Measurements from ENCODE around the gene MAP3K2.

The MAP3K2 gene

DNA sequence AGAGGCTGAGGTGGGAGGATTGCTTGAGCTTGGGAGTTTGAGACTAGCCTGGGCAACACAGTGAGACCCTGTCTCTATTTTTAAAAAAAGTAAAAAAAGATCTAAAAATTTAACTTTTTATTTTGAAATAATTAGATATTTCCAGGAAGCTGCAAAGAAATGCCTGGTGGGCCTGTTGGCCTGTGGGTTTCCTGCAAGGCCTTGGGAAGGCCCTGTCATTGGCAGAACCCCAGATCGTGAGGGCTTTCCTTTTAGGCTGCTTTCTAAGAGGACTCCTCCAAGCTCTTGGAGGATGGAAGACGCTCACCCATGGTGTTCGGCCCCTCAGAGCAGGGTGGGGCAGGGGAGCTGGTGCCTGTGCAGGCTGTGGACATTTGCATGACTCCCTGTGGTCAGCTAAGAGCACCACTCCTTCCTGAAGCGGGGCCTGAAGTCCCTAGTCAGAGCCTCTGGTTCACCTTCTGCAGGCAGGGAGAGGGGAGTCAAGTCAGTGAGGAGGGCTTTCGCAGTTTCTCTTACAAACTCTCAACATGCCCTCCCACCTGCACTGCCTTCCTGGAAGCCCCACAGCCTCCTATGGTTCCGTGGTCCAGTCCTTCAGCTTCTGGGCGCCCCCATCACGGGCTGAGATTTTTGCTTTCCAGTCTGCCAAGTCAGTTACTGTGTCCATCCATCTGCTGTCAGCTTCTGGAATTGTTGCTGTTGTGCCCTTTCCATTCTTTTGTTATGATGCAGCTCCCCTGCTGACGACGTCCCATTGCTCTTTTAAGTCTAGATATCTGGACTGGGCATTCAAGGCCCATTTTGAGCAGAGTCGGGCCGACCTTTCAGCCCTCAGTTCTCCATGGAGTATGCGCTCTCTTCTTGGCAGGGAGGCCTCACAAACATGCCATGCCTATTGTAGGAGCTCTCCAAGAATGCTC is 37.1 kb upstream of the MAP3K2 start:
- no CpG with 5 or more reads among the region's 13 CpGs for WGBS, 2 donors (ENCODE audit: extremely low coverage in 2 of 2, insufficient read length in 2 of 2, insufficient replicate concordance in 1 of 2)
- peak overlapping the region; percentile 8 for H3K18ac ChIP-seq (ENCODE audit: low read length)
- no peak overlapping the region for H3K4me3 ChIP-seq (ENCODE audit: low read length in 2 of 2)

DNA sequence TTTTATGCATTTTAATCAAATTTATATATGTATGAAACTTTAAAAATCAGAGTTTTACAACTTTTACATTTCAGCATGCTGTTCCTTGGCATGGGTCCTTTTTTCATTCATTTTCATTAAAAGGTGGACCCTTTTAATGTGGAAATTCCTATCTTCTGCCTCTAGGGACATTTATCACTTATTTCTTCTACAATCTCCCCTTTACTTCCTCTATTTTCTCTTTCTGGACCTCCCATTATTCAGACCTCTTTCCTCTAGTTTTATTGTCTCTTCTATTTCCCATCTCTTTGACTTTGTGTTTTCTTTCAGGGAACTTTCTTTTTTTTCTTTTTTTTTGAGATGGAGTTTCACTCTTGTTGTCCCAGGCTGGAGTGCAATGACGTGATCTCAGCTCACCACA is 36.1 kb upstream of the MAP3K2 start:
- DNase-seq (ENCODE audit: low spot score) = no peak

More for the DNA sequence above, 37.1 kb upstream of the MAP3K2 start:
- Histone ChIP-seq H2BK5ac (ENCODE audit: low read length) (no peak overlapping the region), H4K8ac (ENCODE audit: low read depth, low read length) (no peak overlapping the region), H3K4me2 (ENCODE audit: insufficient read depth, low read length, poor library complexity, severe bottlenecking) (no peak overlapping the region), H3K9me3 (replicated peaks in 1 of 2; ENCODE audit: control insufficient read depth in 2 of 2, insufficient read depth in 1 of 2, low read depth in 1 of 2, low read length in 2 of 2) (no peaks in the 10 kb centered on the region), H3K79me1 (ENCODE audit: low read depth, low read length) (peaks cover 4% of the 10 kb centered on the region), H3K27ac (replicated peaks; ENCODE audit: low read length) (no peak overlapping the region), H4K91ac (ENCODE audit: low read depth, low read length, poor library complexity) (no peak overlapping the region), H3K14ac (ENCODE audit: low read length) (no peak overlapping the region), H2AFZ (ENCODE audit: low read length) (peak overlapping the region; percentile 3), H2BK12ac (ENCODE audit: low read length) (no peak overlapping the region), H3K36me3 (replicated peaks in 1 of 2; ENCODE audit: control insufficient read depth in 2 of 2, insufficient read depth in 2 of 2, low read length in 2 of 2) (no peaks in the 10 kb centered on the region), H2BK15ac (ENCODE audit: low read length) (no peak overlapping the region), H2AK5ac (ENCODE audit: low read depth, low read length) (no peak overlapping the region), H3K4me1 (ENCODE audit: control insufficient read depth in 2 of 2, insufficient read depth in 1 of 2, low read depth in 1 of 2, low read length in 2 of 2) (peaks cover 4 to 5% of the 10 kb centered on the region in 2 donors), H3K9ac (ENCODE audit: low read depth, low read length, poor library complexity) (no peak overlapping the region), H2BK120ac (ENCODE audit: low read depth, low read length) (no peak overlapping the region), H3K23ac (ENCODE audit: low read depth, low read length, poor library complexity) (no peak overlapping the region), H3K27me3 (ENCODE audit: control insufficient read depth in 3 of 3, insufficient read depth in 3 of 3, low read depth in 1 of 3, low read length in 3 of 3) (peaks cover 4 to 74% (median 19%) of the 10 kb centered on the region in 3 experiments), H3K4ac (ENCODE audit: low read length) (no peak overlapping the region)
- DNase-seq (ENCODE audit: low spot score) = no peak

DNA sequence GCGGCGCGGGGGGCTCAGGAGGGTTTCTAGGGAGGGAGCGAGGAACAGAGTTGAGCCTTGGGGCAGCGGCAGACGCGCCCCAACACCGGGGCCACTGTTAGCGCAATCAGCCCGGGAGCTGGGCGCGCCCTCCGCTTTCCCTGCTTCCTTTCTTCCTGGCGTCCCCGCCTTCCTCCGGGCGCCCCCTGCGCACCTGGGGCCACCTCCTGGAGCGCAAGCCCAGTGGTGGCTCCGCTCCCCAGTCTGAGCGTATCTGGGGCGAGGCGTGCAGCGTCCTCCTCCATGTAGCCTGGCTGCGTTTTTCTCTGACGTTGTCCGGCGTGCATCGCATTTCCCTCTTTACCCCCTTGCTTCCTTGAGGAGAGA is 35.7 kb upstream of the MAP3K2 start:
- H3K4me2 ChIP-seq (ENCODE audit: insufficient read depth, low read length, poor library complexity, severe bottlenecking) = peak overlapping the region; percentile 75

More for the DNA sequence above, 36.1 kb upstream of the MAP3K2 start:
- H3K4me1 ChIP-seq (ENCODE audit: control insufficient read depth in 2 of 2, insufficient read depth in 1 of 2, low read depth in 1 of 2, low read length in 2 of 2) = peaks cover 4 to 5% of the 10 kb centered on the region in 2 donors
- H2AFZ ChIP-seq (ENCODE audit: low read length) = no peak overlapping the region
- H2BK120ac ChIP-seq (ENCODE audit: low read depth, low read length) = no peak overlapping the region
- no peak overlapping the region for H2BK12ac ChIP-seq (ENCODE audit: low read length)
- no peak overlapping the region for H4K91ac ChIP-seq (ENCODE audit: low read depth, low read length, poor library complexity)
- no peak overlapping the region for H2BK5ac ChIP-seq (ENCODE audit: low read length)
- H3K79me1 ChIP-seq (ENCODE audit: low read depth, low read length) = peaks cover 4% of the 10 kb centered on the region
- WGBS, 2 donors (ENCODE audit: extremely low coverage in 2 of 2, insufficient read length in 2 of 2, insufficient replicate concordance in 1 of 2) = no CpG with 5 or more reads among the region's 1 CpG
- no peaks in the 10 kb centered on the region for H3K36me3 ChIP-seq (replicated peaks in 1 of 2; ENCODE audit: control insufficient read depth in 2 of 2, insufficient read depth in 2 of 2, low read length in 2 of 2)
- no peak overlapping the region for H2BK15ac ChIP-seq (ENCODE audit: low read length)
- no peaks in the 10 kb centered on the region for H3K9me3 ChIP-seq (replicated peaks in 1 of 2; ENCODE audit: control insufficient read depth in 2 of 2, insufficient read depth in 1 of 2, low read depth in 1 of 2, low read length in 2 of 2)
- no peak overlapping the region for H3K4ac ChIP-seq (ENCODE audit: low read length)
- H3K9ac ChIP-seq (ENCODE audit: low read depth, low read length, poor library complexity) = no peak overlapping the region
- H3K27ac ChIP-seq (replicated peaks; ENCODE audit: low read length) = no peak overlapping the region
- H3K4me2 ChIP-seq (ENCODE audit: insufficient read depth, low read length, poor library complexity, severe bottlenecking) = no peak overlapping the region
- no peak overlapping the region for H4K8ac ChIP-seq (ENCODE audit: low read depth, low read length)
- no peak overlapping the region for H3K18ac ChIP-seq (ENCODE audit: low read length)
- H3K23ac ChIP-seq (ENCODE audit: low read depth, low read length, poor library complexity) = no peak overlapping the region
- H3K4me3 ChIP-seq (ENCODE audit: low read length in 2 of 2) = no peak overlapping the region
- H3K27me3 ChIP-seq (ENCODE audit: control insufficient read depth in 3 of 3, insufficient read depth in 3 of 3, low read depth in 1 of 3, low read length in 3 of 3) = peaks cover 4 to 79% (median 19%) of the 10 kb centered on the region in 3 experiments
- H2AK5ac ChIP-seq (ENCODE audit: low read depth, low read length) = no peak overlapping the region
- no peak overlapping the region for H3K14ac ChIP-seq (ENCODE audit: low read length)

More for the DNA sequence above, 35.7 kb upstream of the MAP3K2 start:
- H2BK12ac ChIP-seq (ENCODE audit: low read length) = no peak overlapping the region
- no peak overlapping the region for H4K91ac ChIP-seq (ENCODE audit: low read depth, low read length, poor library complexity)
- no peak overlapping the region for H2BK120ac ChIP-seq (ENCODE audit: low read depth, low read length)
- H3K9me3 ChIP-seq (replicated peaks in 1 of 2; ENCODE audit: control insufficient read depth in 2 of 2, insufficient read depth in 1 of 2, low read depth in 1 of 2, low read length in 2 of 2) = no peaks in the 10 kb centered on the region
- no peak overlapping the region for H2AK5ac ChIP-seq (ENCODE audit: low read depth, low read length)
- no peak overlapping the region for H2BK5ac ChIP-seq (ENCODE audit: low read length)
- H3K9ac ChIP-seq (ENCODE audit: low read depth, low read length, poor library complexity) = peak overlapping the region; percentile 83
- no peak overlapping the region for H3K27ac ChIP-seq (replicated peaks; ENCODE audit: low read length)
- H3K4me3 ChIP-seq (ENCODE audit: low read length in 2 of 2) = peak overlapping the region in 1 of 2 donors; percentile 78
- peak overlapping the region; percentile 89 for H3K18ac ChIP-seq (ENCODE audit: low read length)
- peak overlapping the region; percentile 79 for H2AFZ ChIP-seq (ENCODE audit: low read length)
- H3K36me3 ChIP-seq (replicated peaks in 1 of 2; ENCODE audit: control insufficient read depth in 2 of 2, insufficient read depth in 2 of 2, low read length in 2 of 2) = no peaks in the 10 kb centered on the region
- peaks cover 4% of the 10 kb centered on the region for H3K79me1 ChIP-seq (ENCODE audit: low read depth, low read length)
- DNase-seq (ENCODE audit: low spot score) = no peak
- peaks cover 4 to 5% of the 10 kb centered on the region in 2 donors for H3K4me1 ChIP-seq (ENCODE audit: control insufficient read depth in 2 of 2, insufficient read depth in 1 of 2, low read depth in 1 of 2, low read length in 2 of 2)
- no peak overlapping the region for H2BK15ac ChIP-seq (ENCODE audit: low read length)
- no peak overlapping the region for H3K14ac ChIP-seq (ENCODE audit: low read length)
- H3K23ac ChIP-seq (ENCODE audit: low read depth, low read length, poor library complexity) = no peak overlapping the region
- no peak overlapping the region for H4K8ac ChIP-seq (ENCODE audit: low read depth, low read length)
- no CpG with 5 or more reads among the region's 29 CpGs for WGBS, 2 donors (ENCODE audit: extremely low coverage in 2 of 2, insufficient read length in 2 of 2, insufficient replicate concordance in 1 of 2)
- peaks cover 4 to 83% (median 19%) of the 10 kb centered on the region in 3 experiments for H3K27me3 ChIP-seq (ENCODE audit: control insufficient read depth in 3 of 3, insufficient read depth in 3 of 3, low read depth in 1 of 3, low read length in 3 of 3)
- no peak overlapping the region for H3K4ac ChIP-seq (ENCODE audit: low read length)
